Activated naive CD4-positive, alpha-beta T cell treated with anti-CD3 and anti-CD28 coated beads, Interleukin-2, amount 50 U/mL, for 24 hours (primary cell): ENCODE results near the gene DFFA.
A peak's percentile ranks its signal among the peaks of the same experiment; 100 is the strongest.

ENCODE experiments used
- H3K27ac Mint-ChIP-seq: one replicate; pipeline ENCODE4 v1.8.0; 2021; ENCODE audit warnings: mild to moderate bottlenecking, mixed read lengths
- H3K27me3 Mint-ChIP-seq: one replicate; pipeline ENCODE4 v1.8.0; 2021; ENCODE audit warnings: mixed read lengths
- H3K36me3 Mint-ChIP-seq: one replicate; pipeline ENCODE4 v1.8.0; 2021; ENCODE audit warnings: mixed read lengths
- H3K4me1 Mint-ChIP-seq: one replicate; pipeline ENCODE4 v1.8.0; 2021; ENCODE audit warnings: mixed read lengths
- H3K4me3 Mint-ChIP-seq: one replicate; pipeline ENCODE4 v1.8.0; 2021; ENCODE audit warnings: mild to moderate bottlenecking, mixed read lengths
- H3K9me3 Mint-ChIP-seq: one replicate; pipeline ENCODE4 v1.8.0; 2021; ENCODE audit warnings: mixed read lengths

The DFFA gene

GRCh38 chr1:10450836-10451235 lies 21.5 kb downstream of the DFFA start:
- Mint-ChIP-seq H3K36me3 (no peaks in the 10 kb centered on the region), H3K4me1 (no peaks in the 10 kb centered on the region), H3K9me3 (no peaks in the 10 kb centered on the region), H3K27ac (no peak overlapping the region), H3K4me3 (no peak overlapping the region), H3K27me3 (no peaks in the 10 kb centered on the region)

GRCh38 chr1:10450156-10450814 lies 22.0 kb downstream of the DFFA start:
- Mint-ChIP-seq H3K27ac (no peak overlapping the region), H3K4me3 (no peak overlapping the region), H3K36me3 (no peaks in the 10 kb centered on the region), H3K4me1 (no peaks in the 10 kb centered on the region), H3K27me3 (no peaks in the 10 kb centered on the region), H3K9me3 (no peaks in the 10 kb centered on the region)

DNA sequence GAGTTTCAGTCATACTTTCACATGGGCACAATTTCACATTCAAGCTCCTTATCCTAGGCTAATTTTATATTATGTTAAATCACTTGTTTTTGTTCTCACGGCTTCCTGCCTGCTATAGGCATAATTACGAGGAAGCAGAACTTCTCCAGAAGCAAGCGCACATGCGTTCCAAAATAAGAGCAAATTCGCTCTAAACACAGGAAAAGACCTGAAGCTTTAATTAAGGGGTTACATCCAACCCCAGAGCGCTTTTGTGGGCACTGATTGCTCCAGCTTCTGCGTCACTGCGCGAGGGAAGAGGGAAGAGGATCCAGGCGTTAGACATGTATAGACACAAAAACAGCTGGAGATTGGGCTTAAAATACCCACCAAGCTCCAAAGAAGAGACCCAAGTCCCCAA lies 22.6 kb downstream of the DFFA start, which contains the start of gene CORT:
TSS of gene CORT (plus strand) at position 281 of the 400 bp plus-strand sequence. CDS start 193 bp downstream, outside the sequence.
- no peak within 1 kb of the TSS for H3K27ac Mint-ChIP-seq
- no peaks in the 10 kb centered on the region for H3K27me3 Mint-ChIP-seq
- H3K9me3 Mint-ChIP-seq: no peaks in the 10 kb centered on the region
- no peaks in the 10 kb centered on the region for H3K36me3 Mint-ChIP-seq
- H3K4me1 Mint-ChIP-seq: no peaks in the 10 kb centered on the region
- no peak within 1 kb of the TSS for H3K4me3 Mint-ChIP-seq

GRCh38 chr1:10446790-10447422 lies 25.4 kb downstream of the DFFA start:
- H3K27me3 Mint-ChIP-seq: no peaks in the 10 kb centered on the region
- no peaks in the 10 kb centered on the region for H3K9me3 Mint-ChIP-seq
- H3K27ac Mint-ChIP-seq: no peak overlapping the region
- no peaks in the 10 kb centered on the region for H3K36me3 Mint-ChIP-seq
- no peaks in the 10 kb centered on the region for H3K4me1 Mint-ChIP-seq
- no peak overlapping the region for H3K4me3 Mint-ChIP-seq

DNA sequence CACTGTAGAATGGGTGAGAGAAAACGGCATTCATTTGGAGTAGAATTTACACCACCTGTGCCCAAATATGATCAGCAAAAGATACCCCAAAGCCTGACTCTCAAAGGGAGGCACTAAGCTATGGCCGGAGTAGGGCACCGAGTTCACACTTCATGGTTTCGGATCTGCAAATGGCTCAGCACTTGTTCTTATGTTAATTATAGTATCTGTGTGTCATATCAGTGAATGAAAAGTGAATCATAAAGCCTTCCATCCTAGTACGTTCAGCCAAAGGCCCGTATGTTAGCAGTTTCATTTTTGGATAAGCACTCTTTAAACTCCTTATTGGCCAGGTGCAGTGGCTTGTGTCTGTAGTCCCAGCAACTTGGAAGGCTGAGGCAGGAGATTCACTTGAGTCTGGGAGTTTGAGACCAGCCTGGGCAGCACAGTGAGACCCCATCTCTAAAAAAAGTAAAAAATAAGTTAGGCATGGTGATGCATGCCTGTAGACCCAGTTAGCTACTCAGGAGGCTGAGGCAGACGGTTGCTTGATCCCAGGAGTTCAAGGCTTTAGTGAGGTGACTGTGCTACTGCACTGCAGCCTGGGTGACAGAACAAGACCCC lies 27.4 kb downstream of the DFFA start:
- no peaks in the 10 kb centered on the region for H3K9me3 Mint-ChIP-seq
- no peak overlapping the region for H3K4me3 Mint-ChIP-seq
- no peaks in the 10 kb centered on the region for H3K4me1 Mint-ChIP-seq
- no peaks in the 10 kb centered on the region for H3K27me3 Mint-ChIP-seq
- no peaks in the 10 kb centered on the region for H3K36me3 Mint-ChIP-seq
- no peak overlapping the region for H3K27ac Mint-ChIP-seq

DNA sequence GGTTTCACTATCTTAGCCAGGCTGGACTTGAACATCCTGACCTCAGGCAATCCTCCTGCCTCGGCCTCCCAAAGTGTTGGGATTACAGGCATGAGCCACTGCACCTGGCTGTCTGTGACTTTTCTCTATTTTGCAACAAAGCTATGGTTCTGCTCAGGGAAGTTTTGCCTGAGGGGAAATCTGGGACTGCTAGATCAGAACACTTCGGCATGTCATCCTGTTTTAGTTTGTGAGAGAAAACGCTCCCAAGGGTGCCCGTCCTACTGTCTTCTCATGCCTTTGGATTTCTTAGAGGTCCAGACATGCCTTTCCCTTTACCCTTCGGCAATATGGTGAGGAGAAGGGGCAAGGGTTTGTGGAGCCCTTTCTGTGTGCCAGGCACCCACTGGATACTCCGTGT lies 28.1 kb downstream of the DFFA start:
- Mint-ChIP-seq H3K27me3 (no peaks in the 10 kb centered on the region), H3K4me1 (no peaks in the 10 kb centered on the region), H3K9me3 (no peaks in the 10 kb centered on the region), H3K27ac (no peak overlapping the region), H3K36me3 (no peaks in the 10 kb centered on the region), H3K4me3 (no peak overlapping the region)

DNA sequence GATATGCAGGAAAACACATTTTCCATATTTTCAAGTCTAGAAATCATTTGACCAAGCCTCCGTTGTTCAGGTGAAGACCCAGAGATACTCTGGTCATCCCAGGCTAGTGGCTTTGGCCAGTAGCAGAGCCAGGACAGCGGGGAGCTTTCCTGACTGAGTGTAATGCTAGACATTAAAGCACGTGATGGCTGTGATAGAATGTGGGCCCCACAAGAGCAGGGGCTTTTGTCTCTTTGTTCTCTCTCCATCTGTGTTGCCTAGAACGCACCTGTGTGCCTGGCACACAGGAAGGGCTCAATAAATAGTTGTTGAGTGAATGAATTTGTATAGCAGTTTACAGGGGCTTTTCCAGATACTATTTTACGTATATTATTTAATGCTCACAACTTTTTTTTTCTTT lies 31.5 kb downstream of the DFFA start:
- Mint-ChIP-seq H3K27me3 (no peaks in the 10 kb centered on the region), H3K27ac (no peak overlapping the region), H3K4me3 (no peak overlapping the region), H3K9me3 (no peaks in the 10 kb centered on the region), H3K36me3 (no peaks in the 10 kb centered on the region), H3K4me1 (no peaks in the 10 kb centered on the region)

GRCh38 chr1:10440305-10440704 lies 32.0 kb downstream of the DFFA start:
- H3K4me3 Mint-ChIP-seq: no peak overlapping the region
- no peaks in the 10 kb centered on the region for H3K36me3 Mint-ChIP-seq
- H3K27me3 Mint-ChIP-seq: no peaks in the 10 kb centered on the region
- no peaks in the 10 kb centered on the region for H3K4me1 Mint-ChIP-seq
- H3K9me3 Mint-ChIP-seq: no peaks in the 10 kb centered on the region
- H3K27ac Mint-ChIP-seq: no peak overlapping the region

DNA sequence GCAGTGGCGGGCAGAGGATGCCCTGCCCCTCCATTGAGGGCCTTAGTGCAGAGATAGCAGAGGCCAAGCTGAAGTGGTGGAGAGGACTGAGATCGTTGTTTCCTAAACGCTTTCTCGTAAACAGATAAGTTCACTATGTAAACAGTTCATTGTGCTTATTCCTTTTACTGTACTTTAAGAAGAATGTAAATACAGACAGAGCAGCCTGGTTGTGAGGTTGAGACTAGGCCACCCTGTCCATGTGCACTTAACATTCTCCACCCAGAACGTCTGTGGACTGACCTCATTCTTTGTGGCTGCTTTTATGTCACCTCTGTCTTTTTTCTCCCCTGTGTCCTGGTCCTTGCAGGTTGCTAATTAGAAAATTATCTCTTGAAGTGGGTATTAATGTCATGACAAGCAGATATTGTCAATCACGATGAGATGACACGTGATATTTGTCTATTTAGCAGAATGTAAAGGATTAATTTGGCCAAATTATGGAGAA lies 33.6 kb downstream of the DFFA start:
- Mint-ChIP-seq H3K4me3 (no peak overlapping the region), H3K27ac (no peak overlapping the region), H3K9me3 (no peaks in the 10 kb centered on the region), H3K4me1 (no peaks in the 10 kb centered on the region), H3K27me3 (no peaks in the 10 kb centered on the region), H3K36me3 (no peaks in the 10 kb centered on the region)

DNA sequence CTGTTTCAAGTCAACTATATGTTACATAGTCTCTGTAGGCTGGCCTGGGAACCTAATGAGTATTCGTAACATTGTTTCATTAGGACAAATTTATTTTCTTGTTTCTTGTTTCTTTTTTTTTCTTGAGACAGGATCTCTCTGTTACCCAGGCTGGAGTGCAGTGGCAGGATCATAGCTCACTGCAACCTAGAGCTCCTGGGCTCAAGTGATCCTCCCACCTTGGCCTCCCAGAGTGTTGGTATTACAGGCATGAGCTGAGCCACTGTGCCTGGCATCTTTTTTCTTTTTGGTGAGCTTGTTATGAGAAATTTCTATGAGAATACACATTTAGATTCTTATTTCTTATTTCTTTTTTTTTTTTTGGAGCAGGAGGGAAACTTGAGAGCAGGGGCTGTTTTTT lies 35.3 kb downstream of the DFFA start:
- Mint-ChIP-seq H3K36me3 (no peaks in the 10 kb centered on the region), H3K4me1 (no peaks in the 10 kb centered on the region), H3K9me3 (no peaks in the 10 kb centered on the region), H3K27ac (no peak overlapping the region), H3K27me3 (no peaks in the 10 kb centered on the region), H3K4me3 (no peak overlapping the region)

- no peak overlapping the region for H3K27ac Mint-ChIP-seq
- no peaks in the 10 kb centered on the region for H3K9me3 Mint-ChIP-seq
- no peaks in the 10 kb centered on the region for H3K27me3 Mint-ChIP-seq
- peaks cover 12% of the 10 kb centered on the region for H3K4me1 Mint-ChIP-seq
- no peaks in the 10 kb centered on the region for H3K36me3 Mint-ChIP-seq
- H3K4me3 Mint-ChIP-seq: no peak overlapping the region
Observed at GRCh38 chr1:10434590-10434989, 37.7 kb downstream of the DFFA start.

DNA sequence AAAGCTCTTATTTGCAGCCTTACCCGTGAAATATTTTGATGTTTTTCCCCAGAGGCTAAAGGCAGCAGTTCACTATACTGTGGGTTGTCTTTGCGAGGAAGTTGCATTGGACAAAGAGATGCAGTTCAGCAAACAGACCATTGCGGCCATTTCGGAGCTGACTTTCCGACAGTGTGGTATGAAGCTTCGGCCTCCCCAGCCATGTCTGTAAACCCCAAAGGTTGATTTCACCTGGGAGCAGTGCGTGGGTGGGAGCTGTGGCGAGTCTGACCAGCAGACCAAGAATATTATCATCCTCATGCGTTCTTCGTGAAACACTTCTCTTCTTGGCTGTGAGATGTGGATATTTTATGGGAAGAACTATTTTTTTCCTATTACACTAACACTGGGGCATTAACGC lies 38.5 kb downstream of the DFFA start:
- Mint-ChIP-seq H3K4me1 (peaks cover 16% of the 10 kb centered on the region), H3K4me3 (no peak overlapping the region), H3K27me3 (no peaks in the 10 kb centered on the region), H3K36me3 (no peaks in the 10 kb centered on the region), H3K27ac (no peak overlapping the region), H3K9me3 (no peaks in the 10 kb centered on the region)

GRCh38 chr1:10432910-10433700 lies 39.2 kb downstream of the DFFA start:
- Mint-ChIP-seq H3K4me3 (no peak overlapping the region), H3K27me3 (no peaks in the 10 kb centered on the region), H3K27ac (no peak overlapping the region), H3K4me1 (peaks cover 16% of the 10 kb centered on the region), H3K36me3 (no peaks in the 10 kb centered on the region), H3K9me3 (no peaks in the 10 kb centered on the region)

GRCh38 chr1:10431070-10431730 lies 41.1 kb downstream of the DFFA start:
- peaks cover 19% of the 10 kb centered on the region for H3K4me1 Mint-ChIP-seq
- no peaks in the 10 kb centered on the region for H3K27me3 Mint-ChIP-seq
- no peaks in the 10 kb centered on the region for H3K9me3 Mint-ChIP-seq
- H3K27ac Mint-ChIP-seq: peak overlapping the region; percentile 97
- peak overlapping the region; percentile 92 for H3K4me3 Mint-ChIP-seq
- H3K36me3 Mint-ChIP-seq: no peaks in the 10 kb centered on the region
